ENCODE measurements around the gene RBFA.

RBFA gene

GRCh38 chr18:80074697-80075096, 40.5 kb downstream of the RBFA start:
- no peak for TF ChIP-seq CTCF (IDR thresholded peaks at IDR 0.05)
- Histone ChIP-seq H3K4me3 (ENCODE audit: low read depth, low read length) (no peak overlapping the region), H2AFZ (no peak overlapping the region), H3K79me2 (no peaks in the 10 kb centered on the region), H3K36me3 (ENCODE audit: control insufficient read depth, insufficient read depth, low read length) (no peaks in the 10 kb centered on the region), H3K4me2 (ENCODE audit: low read length) (no peak overlapping the region), H3K27me3 (ENCODE audit: control insufficient read depth, insufficient read depth, low read length) (no peaks in the 10 kb centered on the region), H3K9ac (no peak overlapping the region), H3K4me1 (no peaks in the 10 kb centered on the region), H3K27ac (no peak overlapping the region), H3K9me3 (ENCODE audit: control insufficient read depth, low read length) (no peaks in the 10 kb centered on the region)

GRCh38 chr18:80075940-80076339, 41.7 kb downstream of the RBFA start:
- no peak for TF ChIP-seq CTCF (IDR thresholded peaks at IDR 0.05)
- Histone ChIP-seq H3K4me2 (ENCODE audit: low read length) (no peak overlapping the region), H3K36me3 (ENCODE audit: control insufficient read depth, insufficient read depth, low read length) (no peaks in the 10 kb centered on the region), H3K9me3 (ENCODE audit: control insufficient read depth, low read length) (no peaks in the 10 kb centered on the region), H3K79me2 (no peaks in the 10 kb centered on the region), H3K4me3 (ENCODE audit: low read depth, low read length) (no peak overlapping the region), H2AFZ (no peak overlapping the region), H3K27ac (no peak overlapping the region), H3K9ac (no peak overlapping the region), H3K4me1 (no peaks in the 10 kb centered on the region), H3K27me3 (ENCODE audit: control insufficient read depth, insufficient read depth, low read length) (no peaks in the 10 kb centered on the region)

GRCh38 chr18:80076379-80076778, 42.1 kb downstream of the RBFA start:
- TF ChIP-seq CTCF (IDR thresholded peaks at IDR 0.05), result no peak
- no peak overlapping the region for H3K9ac ChIP-seq
- H2AFZ ChIP-seq, result no peak overlapping the region
- H3K4me3 ChIP-seq (ENCODE audit: low read depth, low read length), result no peak overlapping the region
- H3K4me2 ChIP-seq (ENCODE audit: low read length), result no peak overlapping the region
- H3K9me3 ChIP-seq (ENCODE audit: control insufficient read depth, low read length), result no peaks in the 10 kb centered on the region
- no peaks in the 10 kb centered on the region for H3K79me2 ChIP-seq
- H3K27ac ChIP-seq, result no peak overlapping the region
- no peaks in the 10 kb centered on the region for H3K27me3 ChIP-seq (ENCODE audit: control insufficient read depth, insufficient read depth, low read length)
- H3K36me3 ChIP-seq (ENCODE audit: control insufficient read depth, insufficient read depth, low read length), result no peaks in the 10 kb centered on the region
- no peaks in the 10 kb centered on the region for H3K4me1 ChIP-seq

- Histone ChIP-seq H2AFZ (no peak overlapping the region), H3K4me2 (ENCODE audit: low read length) (no peak overlapping the region)
Measured at GRCh38 chr18:80077873-80078272, 43.6 kb downstream of the RBFA start.

More at GRCh38 chr18:80077873-80078272, 43.6 kb downstream of the RBFA start:
- Histone ChIP-seq H3K36me3 (ENCODE audit: control insufficient read depth, insufficient read depth, low read length) (no peaks in the 10 kb centered on the region), H3K27ac (no peak overlapping the region), H3K9ac (no peak overlapping the region), H3K4me3 (ENCODE audit: low read depth, low read length) (no peak overlapping the region), H3K9me3 (ENCODE audit: control insufficient read depth, low read length) (no peaks in the 10 kb centered on the region), H3K79me2 (no peaks in the 10 kb centered on the region), H3K27me3 (ENCODE audit: control insufficient read depth, insufficient read depth, low read length) (no peaks in the 10 kb centered on the region), H3K4me1 (no peaks in the 10 kb centered on the region)
- no peak for TF ChIP-seq CTCF (IDR thresholded peaks at IDR 0.05)

Measured in parathyroid adenoma (tissue), 2 donors.